Lower leg skin (tissue), 3 donors: ENCODE measurements around the gene CADPS2.

Experiments used
- CTCF ChIP-seq, 3 donors: fragments of 450-650 bp; IDR thresholded peaks; one replicate each; pipeline ENCODE4 v1.5.1; 2016; ENCODE audit warnings: antibody characterized with exemption in 3 of 3, mild to moderate bottlenecking in 3 of 3, moderate library complexity in 2 of 3
- POLR2A ChIP-seq, 2 donors: fragments of 450-650 bp; IDR thresholded peaks; one replicate each; pipeline ENCODE4 v1.6.1; 2016 to 2017; ENCODE audit warnings: antibody characterized with exemption in 2 of 2, mild to moderate bottlenecking in 1 of 2, moderate library complexity in 1 of 2

GRCh38 chr7:122827763-122828162 lies 58.5 kb downstream of the CADPS2 start:
- TF ChIP-seq CTCF (IDR thresholded peaks at IDR 0.05) (no peak), POLR2A (IDR thresholded peaks at IDR 0.05) (no peak)
